ENCODE results near the gene TADA2A. TPM values are rescaled to one million over a fixed set of nuclear protein-coding genes. Genes with fewer than 3 reads are reported as not detected.
"Not testable (repeated sequence)": the region's sequence is repeated elsewhere in the genome, so short reads cannot be mapped to it uniquely, and the experiment has no call there.

The TADA2A gene
- total RNA-seq, 4 donors from 2014 or later, result 17.6 to 74.1 (median 23.5) TPM

GRCh38 chr17:37510056-37510455 lies 103.4 kb downstream of the TADA2A start:
- no peak for TF ChIP-seq POLR2A (IDR thresholded peaks at IDR 0.05)
- Histone ChIP-seq H3K36me3 (peaks cover 5 to 36% (median 6%) of the 10 kb centered on the region in 3 donors), H3K27ac (no peak overlapping the region), H3K9me3 (no peaks in the 10 kb centered on the region), H3K4me1 (no peaks in the 10 kb centered on the region), H3K27me3 (no peaks in the 10 kb centered on the region), H3K4me3 (no peak overlapping the region)
- no peak for DNase-seq (ENCODE audit: low spot score in 2 of 2)
- WGBS, 2 donors, result 92 to 96% methylated on average over 17 of the region's 17 CpGs

GRCh38 chr17:37511642-37512041 lies 105.0 kb downstream of the TADA2A start:
- not testable (repeated sequence) for DNase-seq (ENCODE audit: low spot score in 2 of 2); H3K27ac ChIP-seq; H3K4me1 ChIP-seq; H3K9me3 ChIP-seq; H3K27me3 ChIP-seq; H3K4me3 ChIP-seq
- H3K36me3 ChIP-seq, result peaks cover 5 to 51% (median 6%) of the 10 kb centered on the region in 3 donors
- 82 to 91% methylated on average over 1 of the region's 1 CpG for WGBS, 2 donors

- WGBS, 2 donors, result 73 to 83% methylated on average over 23 to 24 of the region's 24 CpGs
- no peaks in the 10 kb centered on the region for H3K9me3 ChIP-seq
- peaks cover 5 to 60% (median 13%) of the 10 kb centered on the region in 3 donors for H3K36me3 ChIP-seq
- H3K4me3 ChIP-seq, result no peak overlapping the region
- no peak for DNase-seq (ENCODE audit: low spot score in 2 of 2)
- H3K27ac ChIP-seq, result no peak overlapping the region
- no peak for TF ChIP-seq POLR2A (IDR thresholded peaks at IDR 0.05)
- no peak for TF ChIP-seq EP300 (IDR thresholded peaks at IDR 0.05)
- no peak for TF ChIP-seq CTCF (IDR thresholded peaks at IDR 0.05)
- no peaks in the 10 kb centered on the region for H3K27me3 ChIP-seq
- no peaks in the 10 kb centered on the region for H3K4me1 ChIP-seq
Observed at GRCh38 chr17:37512442-37513068, 105.9 kb downstream of the TADA2A start.

- H3K36me3 ChIP-seq, result peaks cover 5 to 71% (median 21%) of the 10 kb centered on the region in 3 donors
- H3K4me1 ChIP-seq, result no peaks in the 10 kb centered on the region
- 80% methylated on average over 10 of the region's 10 CpGs for WGBS, 2 donors
- no peaks in the 10 kb centered on the region for H3K27me3 ChIP-seq
- no peak overlapping the region for H3K27ac ChIP-seq
- no peak for DNase-seq (ENCODE audit: low spot score in 2 of 2)
- TF ChIP-seq EP300 (IDR thresholded peaks at IDR 0.05) (no peak), POLR2A (IDR thresholded peaks at IDR 0.05) (no peak), CTCF (IDR thresholded peaks at IDR 0.05) (no peak)
- H3K4me3 ChIP-seq, result no peak overlapping the region
- no peaks in the 10 kb centered on the region for H3K9me3 ChIP-seq
Observed at GRCh38 chr17:37513711-37514110, 107.0 kb downstream of the TADA2A start.

- no peaks in the 10 kb centered on the region for H3K27me3 ChIP-seq
- no peak overlapping the region for H3K27ac ChIP-seq
- no peaks in the 10 kb centered on the region for H3K9me3 ChIP-seq
- no peaks in the 10 kb centered on the region for H3K4me1 ChIP-seq
- TF ChIP-seq CTCF (IDR thresholded peaks at IDR 0.05), result no peak
- no peak for TF ChIP-seq EP300 (IDR thresholded peaks at IDR 0.05)
- no peak for TF ChIP-seq POLR2A (IDR thresholded peaks at IDR 0.05)
- DNase-seq (ENCODE audit: low spot score in 2 of 2), result no peak
- WGBS, 2 donors, result 75 to 82% methylated on average over 6 of the region's 6 CpGs
- peaks cover 5 to 87% (median 34%) of the 10 kb centered on the region in 3 donors for H3K36me3 ChIP-seq
- no peak overlapping the region for H3K4me3 ChIP-seq
Observed at GRCh38 chr17:37516127-37516571, 109.5 kb downstream of the TADA2A start.

GRCh38 chr17:37517881-37518280 lies 111.2 kb downstream of the TADA2A start:
- no peaks in the 10 kb centered on the region for H3K27me3 ChIP-seq
- WGBS, 2 donors, result 90% methylated on average over 4 of the region's 4 CpGs
- no peaks in the 10 kb centered on the region for H3K9me3 ChIP-seq
- H3K27ac ChIP-seq, result no peak overlapping the region
- DNase-seq (ENCODE audit: low spot score in 2 of 2), result no peak
- H3K4me1 ChIP-seq, result no peaks in the 10 kb centered on the region
- H3K4me3 ChIP-seq, result no peak overlapping the region
- peaks cover 3 to 94% (median 27%) of the 10 kb centered on the region in 3 donors for H3K36me3 ChIP-seq
- TF ChIP-seq POLR2A (IDR thresholded peaks at IDR 0.05) (no peak), EP300 (IDR thresholded peaks at IDR 0.05) (no peak), CTCF (IDR thresholded peaks at IDR 0.05) (no peak)
